ENCODE measurements around the gene ZNF317.

- no peak for TF ChIP-seq CTCF (IDR thresholded peaks at IDR 0.05)
- TF ChIP-seq POLR2A (IDR thresholded peaks at IDR 0.05), result no peak
Measured at GRCh38 chr19:9116547-9116946, 23.6 kb upstream of the ZNF317 start.

Data from adrenal gland (tissue), 5 donors.